Astrocyte of the cerebellum (primary cell): ENCODE measurements around the gene MAN1A1.

Experiments used
- DNase-seq: peaks from one replicate; pipeline ENCODE4 v3.0.0-alpha.2; 2011; ENCODE audit warnings: low read depth
- H3K4me3 ChIP-seq: 2 replicates; pipeline ENCODE4 v1.5.1; 2011; ENCODE audit warnings: mild to moderate bottlenecking, low read depth, low read length, moderate library complexity
- CTCF ChIP-seq: IDR thresholded peaks from 2 replicates; pipeline ENCODE4 v1.5.1; 2012; ENCODE audit warnings: low read length, low read depth, moderate library complexity, mild to moderate bottlenecking; ENCODE audit errors: missing control alignments
- in situ Hi-C: cut with HindIII; loops from 2 replicates; pipeline ENCODE4 v1.10.0; 2017; ENCODE audit warnings: low sequenced_read_pairs

The MAN1A1 gene

GRCh38 chr6:119310486-119311036 is 39.0 kb downstream of the MAN1A1 start:
- in situ Hi-C loops = no loop called here
- no peak for DNase-seq
- no peak for TF ChIP-seq CTCF
- H3K4me3 ChIP-seq = no peak overlapping the region

- H3K4me3 ChIP-seq = no peak overlapping the region
- no peak for DNase-seq
- in situ Hi-C loops = no loop called here
- no peak for TF ChIP-seq CTCF
Observed at GRCh38 chr6:119308991-119309657, 40.4 kb downstream of the MAN1A1 start.

- peak; percentile 16 for DNase-seq
- no peak overlapping the region for H3K4me3 ChIP-seq
- in situ Hi-C loops = no loop called here
- TF ChIP-seq CTCF = no peak
Observed at GRCh38 chr6:119308048-119308570, 41.5 kb downstream of the MAN1A1 start.

DNA sequence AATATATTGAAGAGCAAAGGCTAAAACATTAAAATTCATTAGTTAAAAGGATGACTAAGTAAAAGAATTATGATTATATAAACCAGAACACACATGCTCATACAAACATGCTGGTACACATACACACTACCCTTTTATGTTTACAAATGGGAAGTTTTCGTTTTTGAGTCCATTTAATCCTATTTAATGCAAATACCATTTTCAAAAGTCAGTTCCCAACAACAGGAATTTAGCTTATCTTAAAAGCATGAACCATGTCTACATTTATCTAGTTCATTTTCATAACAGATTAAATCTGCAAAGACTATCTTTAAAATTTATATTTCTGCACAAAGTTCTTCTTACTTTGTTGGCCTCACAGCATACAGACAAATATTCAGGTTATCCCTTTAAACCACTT is 42.5 kb downstream of the MAN1A1 start:
- no peak for TF ChIP-seq CTCF
- H3K4me3 ChIP-seq = no peak overlapping the region
- DNase-seq = no peak
- in situ Hi-C loops = no loop called here

DNA sequence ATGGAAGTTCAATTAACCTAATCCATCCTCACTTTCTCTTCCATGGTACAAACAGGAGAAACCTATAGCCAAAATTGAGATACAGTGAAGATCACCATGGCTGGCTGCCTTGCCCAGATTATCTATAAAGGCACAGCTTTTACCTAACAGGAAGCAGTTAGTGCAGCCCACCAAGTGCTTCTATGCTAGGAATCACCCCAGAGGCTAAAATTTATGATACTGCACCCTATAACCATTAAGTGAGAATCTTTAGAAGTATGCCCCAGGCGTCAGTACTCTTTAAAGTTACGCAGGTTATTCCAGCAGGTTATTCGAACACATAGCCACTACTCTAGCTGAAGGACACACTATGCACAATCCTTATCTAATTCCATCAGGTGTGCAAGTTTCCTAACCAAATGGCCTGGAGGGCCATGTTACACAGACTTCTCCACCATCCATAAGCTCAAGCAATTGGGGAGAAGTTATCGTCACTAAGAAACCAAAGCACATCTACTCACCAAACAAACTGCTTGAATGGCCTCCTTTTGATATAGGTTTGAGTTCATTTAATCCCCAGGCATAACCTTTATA is 43.1 kb downstream of the MAN1A1 start:
- TF ChIP-seq CTCF = no peak

DNA sequence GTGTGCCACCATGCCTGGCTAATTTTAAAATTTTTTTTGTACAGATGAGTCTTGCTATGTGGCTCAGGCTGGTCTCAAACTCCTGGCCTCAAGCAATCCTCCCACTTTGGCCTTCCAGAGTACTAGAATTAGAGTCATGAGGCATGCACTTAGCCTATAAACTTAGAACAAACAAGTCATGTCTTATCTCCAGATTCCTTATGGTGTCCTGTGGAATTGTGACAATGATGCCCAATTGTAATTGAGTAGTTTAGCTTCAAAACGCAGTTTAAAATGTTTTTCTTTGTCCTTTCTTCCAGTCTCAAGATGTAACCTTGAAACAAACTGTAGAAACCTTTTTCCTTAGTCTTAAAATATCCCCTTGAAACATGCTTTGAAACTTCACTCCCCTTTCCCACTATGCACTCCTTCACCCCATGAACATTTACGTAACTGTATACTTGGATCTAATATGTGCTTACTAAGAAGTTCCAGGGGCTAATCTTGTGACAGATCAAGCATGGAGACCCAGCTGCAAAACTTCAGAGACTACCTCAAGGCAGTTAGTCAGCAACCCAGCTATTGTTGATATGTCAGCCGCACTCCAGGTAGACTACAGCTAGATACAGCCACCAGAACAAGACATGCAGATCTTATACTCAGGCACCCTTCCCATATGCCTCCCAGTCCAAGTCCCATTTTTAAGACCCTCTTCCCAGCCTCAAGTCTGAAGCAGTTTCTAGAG is 46.2 kb downstream of the MAN1A1 start:
- H3K4me3 ChIP-seq = no peak overlapping the region
- no peak for DNase-seq
- in situ Hi-C loops = no loop called here
- no peak for TF ChIP-seq CTCF

More for the DNA sequence above, 43.1 kb downstream of the MAN1A1 start:
- in situ Hi-C loops = no loop called here
- no peak overlapping the region for H3K4me3 ChIP-seq
- DNase-seq = no peak
